Measurements from ENCODE around the gene STIM2.

DNA sequence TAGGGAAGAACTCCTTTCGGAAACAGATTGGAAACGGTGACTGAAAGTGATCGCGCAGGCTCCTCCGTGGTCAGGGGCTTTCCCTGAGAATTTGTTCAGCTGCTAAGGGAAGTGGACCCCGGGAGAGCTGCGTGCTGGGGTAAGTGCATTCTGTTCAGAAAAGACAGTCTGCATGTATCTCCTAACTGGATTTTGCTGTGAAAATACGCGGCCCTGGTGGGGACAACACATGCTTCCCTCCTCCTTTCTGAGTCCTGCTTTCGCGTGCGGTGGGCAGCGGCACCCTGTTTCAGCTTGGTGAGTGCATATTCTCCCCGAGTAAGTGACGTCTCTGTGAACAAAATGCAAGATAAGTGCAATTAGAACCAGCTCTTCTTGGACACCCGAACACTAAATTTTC, 195.6 kb downstream of the STIM2 start:
- no peak for TF ChIP-seq NR2C2 (CRISPR knock-in tag; IDR thresholded peaks at IDR 0.05)
- no peak for TF ChIP-seq NR2C2 (tag; IDR thresholded peaks at IDR 0.05)
- TF ChIP-seq, protein P1, sequence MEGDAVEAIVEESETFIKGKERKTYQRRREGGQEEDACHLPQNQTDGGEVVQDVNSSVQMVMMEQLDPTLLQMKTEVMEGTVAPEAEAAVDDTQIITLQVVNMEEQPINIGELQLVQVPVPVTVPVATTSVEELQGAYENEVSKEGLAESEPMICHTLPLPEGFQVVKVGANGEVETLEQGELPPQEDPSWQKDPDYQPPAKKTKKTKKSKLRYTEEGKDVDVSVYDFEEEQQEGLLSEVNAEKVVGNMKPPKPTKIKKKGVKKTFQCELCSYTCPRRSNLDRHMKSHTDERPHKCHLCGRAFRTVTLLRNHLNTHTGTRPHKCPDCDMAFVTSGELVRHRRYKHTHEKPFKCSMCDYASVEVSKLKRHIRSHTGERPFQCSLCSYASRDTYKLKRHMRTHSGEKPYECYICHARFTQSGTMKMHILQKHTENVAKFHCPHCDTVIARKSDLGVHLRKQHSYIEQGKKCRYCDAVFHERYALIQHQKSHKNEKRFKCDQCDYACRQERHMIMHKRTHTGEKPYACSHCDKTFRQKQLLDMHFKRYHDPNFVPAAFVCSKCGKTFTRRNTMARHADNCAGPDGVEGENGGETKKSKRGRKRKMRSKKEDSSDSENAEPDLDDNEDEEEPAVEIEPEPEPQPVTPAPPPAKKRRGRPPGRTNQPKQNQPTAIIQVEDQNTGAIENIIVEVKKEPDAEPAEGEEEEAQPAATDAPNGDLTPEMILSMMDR (IDR thresholded peaks at IDR 0.05 in 2 of 3, conservative IDR thresholded peaks at IDR 0.05 in 1 of 3; ENCODE audit: insufficient read depth in 2 of 3, low read depth in 1 of 3, low read length in 3 of 3) = no peak
- TF ChIP-seq CBX8 (IDR thresholded peaks at IDR 0.05; ENCODE audit: borderline replicate concordance, extremely low read depth, low read depth, low read length, poor library complexity, severe bottlenecking) = no peak
- no peak for TF ChIP-seq FOXP1 (CRISPR knock-in tag; IDR thresholded peaks at IDR 0.05)
- no peak for TF ChIP-seq ZNF217 (CRISPR knock-in tag; IDR thresholded peaks at IDR 0.05)
- no peak for TF ChIP-seq ERF (CRISPR knock-in tag; IDR thresholded peaks at IDR 0.05)
- TF ChIP-seq ZNF384 (IDR thresholded peaks at IDR 0.05; ENCODE audit: low read depth, low read length) = no peak
- no peak for TF ChIP-seq EZH2 (IDR thresholded peaks at IDR 0.05; ENCODE audit: borderline replicate concordance, low read depth, low read length)
- TF ChIP-seq NFE2 (IDR thresholded peaks at IDR 0.05; ENCODE audit: low read depth) = no peak
- TF ChIP-seq ZNF3 (CRISPR knock-in tag; IDR thresholded peaks at IDR 0.05) = no peak
- TF ChIP-seq TARDBP (IDR thresholded peaks at IDR 0.05) = no peak
- TF ChIP-seq, protein P2, sequence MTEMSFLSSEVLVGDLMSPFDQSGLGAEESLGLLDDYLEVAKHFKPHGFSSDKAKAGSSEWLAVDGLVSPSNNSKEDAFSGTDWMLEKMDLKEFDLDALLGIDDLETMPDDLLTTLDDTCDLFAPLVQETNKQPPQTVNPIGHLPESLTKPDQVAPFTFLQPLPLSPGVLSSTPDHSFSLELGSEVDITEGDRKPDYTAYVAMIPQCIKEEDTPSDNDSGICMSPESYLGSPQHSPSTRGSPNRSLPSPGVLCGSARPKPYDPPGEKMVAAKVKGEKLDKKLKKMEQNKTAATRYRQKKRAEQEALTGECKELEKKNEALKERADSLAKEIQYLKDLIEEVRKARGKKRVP (CRISPR knock-in tag; IDR thresholded peaks at IDR 0.05) = no peak
- TF ChIP-seq RAD21 (CRISPR knock-in tag; conservative IDR thresholded peaks at IDR 0.05 in 1 of 2, IDR thresholded peaks at IDR 0.05 in 1 of 2) = no peak

Data from K562 (cell line).